ENCODE measurements around the gene EEF1G. TPM values are rescaled to one million over a fixed set of nuclear protein-coding genes. Genes with fewer than 3 reads are reported as not detected.
A peak's percentile ranks its signal among the peaks of the same experiment; 100 is the strongest.

Gene EEF1G
- total and polyA plus RNA-seq, 9 of the 15 experiments (the other 6 are each of a cell fraction or from before 2014, with no cell fraction given), result 985 to 2,349 (median 2,035) TPM

DNA sequence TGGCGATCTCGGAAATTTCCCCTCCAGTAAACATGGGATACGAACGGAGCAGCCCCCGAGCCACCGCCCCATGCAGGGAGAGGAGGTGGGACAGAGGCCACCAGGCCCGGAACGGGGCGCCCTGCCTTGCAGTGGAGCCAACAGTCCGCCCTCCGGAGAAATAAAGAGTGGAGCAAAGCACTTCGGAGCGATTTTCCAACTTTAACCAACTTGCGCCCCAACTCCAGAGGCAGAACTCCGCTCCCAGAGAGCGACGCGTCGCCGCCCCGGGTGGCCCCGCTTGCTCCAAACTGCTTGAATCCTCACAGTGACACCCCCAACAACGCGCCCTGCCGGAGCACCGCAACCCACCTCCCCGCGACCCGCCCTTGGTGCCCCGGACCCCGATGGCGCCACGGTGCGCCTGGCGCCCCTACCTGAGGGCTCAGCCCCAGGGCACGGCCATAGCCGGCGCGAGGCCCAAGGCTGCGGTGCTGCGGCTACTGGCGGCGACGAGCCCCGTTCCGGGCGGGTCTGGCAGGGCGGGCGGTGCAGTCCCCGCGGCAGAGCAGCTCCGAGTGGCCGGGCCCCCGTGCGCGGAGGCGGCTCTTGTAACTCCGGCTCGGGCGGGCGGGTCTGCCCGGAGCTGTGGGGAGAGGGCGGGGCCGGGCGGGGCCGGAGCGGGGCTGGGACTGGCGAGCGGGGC lies 27.3 kb downstream of the EEF1G start, which contains the start of gene AHNAK (continued):
- TF ChIP-seq, protein P1, sequence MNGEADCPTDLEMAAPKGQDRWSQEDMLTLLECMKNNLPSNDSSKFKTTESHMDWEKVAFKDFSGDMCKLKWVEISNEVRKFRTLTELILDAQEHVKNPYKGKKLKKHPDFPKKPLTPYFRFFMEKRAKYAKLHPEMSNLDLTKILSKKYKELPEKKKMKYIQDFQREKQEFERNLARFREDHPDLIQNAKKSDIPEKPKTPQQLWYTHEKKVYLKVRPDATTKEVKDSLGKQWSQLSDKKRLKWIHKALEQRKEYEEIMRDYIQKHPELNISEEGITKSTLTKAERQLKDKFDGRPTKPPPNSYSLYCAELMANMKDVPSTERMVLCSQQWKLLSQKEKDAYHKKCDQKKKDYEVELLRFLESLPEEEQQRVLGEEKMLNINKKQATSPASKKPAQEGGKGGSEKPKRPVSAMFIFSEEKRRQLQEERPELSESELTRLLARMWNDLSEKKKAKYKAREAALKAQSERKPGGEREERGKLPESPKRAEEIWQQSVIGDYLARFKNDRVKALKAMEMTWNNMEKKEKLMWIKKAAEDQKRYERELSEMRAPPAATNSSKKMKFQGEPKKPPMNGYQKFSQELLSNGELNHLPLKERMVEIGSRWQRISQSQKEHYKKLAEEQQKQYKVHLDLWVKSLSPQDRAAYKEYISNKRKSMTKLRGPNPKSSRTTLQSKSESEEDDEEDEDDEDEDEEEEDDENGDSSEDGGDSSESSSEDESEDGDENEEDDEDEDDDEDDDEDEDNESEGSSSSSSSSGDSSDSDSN (IDR thresholded peaks at IDR 0.05; ENCODE audit: borderline replicate concordance in 1 of 2, low read depth in 2 of 2, low read length in 2 of 2), result peak; percentile 98 to 99
- TF ChIP-seq, protein P2, sequence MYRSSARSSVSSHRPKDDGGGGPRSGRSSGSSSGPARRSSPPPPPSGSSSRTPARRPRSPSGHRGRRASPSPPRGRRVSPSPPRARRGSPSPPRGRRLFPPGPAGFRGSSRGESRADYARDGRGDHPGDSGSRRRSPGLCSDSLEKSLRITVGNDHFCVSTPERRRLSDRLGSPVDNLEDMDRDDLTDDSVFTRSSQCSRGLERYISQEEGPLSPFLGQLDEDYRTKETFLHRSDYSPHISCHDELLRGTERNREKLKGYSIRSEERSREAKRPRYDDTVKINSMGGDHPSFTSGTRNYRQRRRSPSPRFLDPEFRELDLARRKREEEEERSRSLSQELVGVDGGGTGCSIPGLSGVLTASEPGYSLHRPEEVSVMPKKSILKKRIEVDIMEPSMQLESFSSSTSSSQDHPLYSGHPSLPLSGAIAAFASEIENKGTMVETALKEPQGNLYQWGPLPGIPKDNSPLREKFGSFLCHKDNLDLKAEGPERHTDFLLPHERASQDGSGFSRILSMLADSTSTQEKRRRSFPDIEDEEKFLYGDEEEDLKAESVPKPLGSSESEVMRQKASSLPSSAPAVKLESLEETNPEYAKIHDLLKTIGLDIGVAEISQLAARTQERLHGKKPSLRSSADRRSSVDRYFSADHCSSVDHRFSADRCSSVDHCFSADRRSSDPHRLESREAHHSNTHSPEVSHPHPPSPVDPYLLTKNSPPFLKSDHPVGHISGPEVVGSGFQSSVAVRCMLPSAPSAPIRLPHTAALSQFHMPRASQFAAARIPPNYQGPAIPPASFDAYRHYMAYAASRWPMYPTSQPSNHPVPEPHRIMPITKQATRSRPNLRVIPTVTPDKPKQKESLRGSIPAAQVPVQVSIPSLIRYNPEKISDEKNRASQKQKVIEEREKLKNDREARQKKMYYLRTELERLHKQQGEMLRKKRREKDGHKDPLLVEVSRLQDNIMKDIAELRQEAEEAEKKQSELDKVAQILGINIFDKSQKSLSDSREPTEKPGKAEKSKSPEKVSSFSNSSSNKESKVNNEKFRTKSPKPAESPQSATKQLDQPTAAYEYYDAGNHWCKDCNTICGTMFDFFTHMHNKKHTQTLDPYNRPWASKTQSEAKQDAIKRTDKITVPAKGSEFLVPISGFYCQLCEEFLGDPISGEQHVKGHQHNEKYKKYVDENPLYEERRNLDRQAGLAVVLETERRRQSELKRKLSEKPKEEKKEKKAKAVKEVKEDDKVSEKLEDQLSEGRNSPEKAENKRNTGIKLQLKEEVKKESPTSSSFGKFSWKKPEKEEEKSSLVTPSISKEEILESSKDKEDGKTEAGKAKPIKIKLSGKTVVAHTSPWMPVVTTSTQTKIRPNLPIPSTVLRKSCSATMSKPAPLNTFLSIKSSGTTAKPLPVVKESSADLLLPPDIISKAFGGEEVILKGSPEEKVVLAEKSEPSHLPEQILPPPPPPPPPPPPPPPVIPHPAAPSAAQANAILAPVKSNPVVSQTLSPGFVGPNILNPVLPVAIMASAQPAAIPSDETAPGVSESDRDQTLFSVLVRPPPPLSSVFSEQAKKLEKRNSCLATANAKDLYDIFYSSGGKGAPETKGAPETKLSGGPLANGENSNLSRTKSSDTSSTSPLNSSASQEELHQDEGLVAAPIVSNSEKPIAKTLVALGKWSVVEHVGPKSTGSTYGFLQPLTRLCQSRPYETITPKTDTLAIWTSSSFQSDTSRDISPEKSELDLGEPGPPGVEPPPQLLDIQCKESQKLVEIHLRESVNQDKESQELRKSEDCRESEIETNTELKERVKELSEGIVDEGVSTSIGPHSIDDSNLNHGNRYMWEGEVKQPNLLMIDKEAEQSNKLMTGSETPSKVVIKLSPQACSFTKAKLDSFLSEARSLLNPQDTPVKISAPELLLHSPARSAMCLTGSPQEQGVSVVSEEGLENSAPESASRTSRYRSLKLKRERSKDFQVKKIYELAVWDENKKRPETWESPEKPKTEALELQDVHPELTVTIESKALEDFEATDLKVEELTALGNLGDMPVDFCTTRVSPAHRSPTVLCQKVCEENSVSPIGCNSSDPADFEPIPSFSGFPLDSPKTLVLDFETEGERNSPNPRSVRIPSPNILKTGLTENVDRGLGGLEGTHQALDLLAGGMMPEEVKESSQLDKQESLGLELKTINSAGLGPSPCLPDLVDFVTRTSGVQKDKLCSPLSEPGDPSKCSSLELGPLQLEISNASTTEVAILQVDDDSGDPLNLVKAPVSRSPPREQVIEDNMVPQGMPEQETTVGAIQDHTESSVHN (IDR thresholded peaks at IDR 0.05; ENCODE audit: borderline replicate concordance in 1 of 2, low read depth in 1 of 2), result no peak
- TF ChIP-seq RBFOX2 (IDR thresholded peaks at IDR 0.05; ENCODE audit: low read depth, low read length) (peak; percentile 77), CHD4 (IDR thresholded peaks at IDR 0.05; ENCODE audit: insufficient read depth, insufficient replicate concordance, low read depth, low read length, poor library complexity, severe bottlenecking) (no peak), GATAD2A (IDR thresholded peaks at IDR 0.05) (no peak), FUS (optimal IDR thresholded peaks at IDR 0.05; ENCODE audit: low read depth, low read length) (no peak), NUFIP1 (IDR thresholded peaks at IDR 0.05; ENCODE audit: partially characterized antibody) (no peak), FOXM1 (IDR thresholded peaks at IDR 0.05; ENCODE audit: low read depth) (no peak), FOXM1 (CRISPR knock-in tag; IDR thresholded peaks at IDR 0.05; ENCODE audit: low read depth) (no peak), LEF1 (IDR thresholded peaks at IDR 0.05) (no peak), ETV1 (tag; conservative IDR thresholded peaks at IDR 0.05; ENCODE audit: low read depth) (no peak)
- TF ChIP-seq, protein P3, sequence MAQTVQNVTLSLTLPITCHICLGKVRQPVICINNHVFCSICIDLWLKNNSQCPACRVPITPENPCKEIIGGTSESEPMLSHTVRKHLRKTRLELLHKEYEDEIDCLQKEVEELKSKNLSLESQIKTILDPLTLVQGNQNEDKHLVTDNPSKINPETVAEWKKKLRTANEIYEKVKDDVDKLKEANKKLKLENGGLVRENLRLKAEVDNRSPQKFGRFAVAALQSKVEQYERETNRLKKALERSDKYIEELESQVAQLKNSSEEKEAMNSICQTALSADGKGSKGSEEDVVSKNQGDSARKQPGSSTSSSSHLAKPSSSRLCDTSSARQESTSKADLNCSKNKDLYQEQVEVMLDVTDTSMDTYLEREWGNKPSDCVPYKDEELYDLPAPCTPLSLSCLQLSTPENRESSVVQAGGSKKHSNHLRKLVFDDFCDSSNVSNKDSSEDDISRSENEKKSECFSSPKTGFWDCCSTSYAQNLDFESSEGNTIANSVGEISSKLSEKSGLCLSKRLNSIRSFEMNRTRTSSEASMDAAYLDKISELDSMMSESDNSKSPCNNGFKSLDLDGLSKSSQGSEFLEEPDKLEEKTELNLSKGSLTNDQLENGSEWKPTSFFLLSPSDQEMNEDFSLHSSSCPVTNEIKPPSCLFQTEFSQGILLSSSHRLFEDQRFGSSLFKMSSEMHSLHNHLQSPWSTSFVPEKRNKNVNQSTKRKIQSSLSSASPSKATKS (CRISPR knock-in tag; IDR thresholded peaks at IDR 0.05), result no peak
- TF ChIP-seq, protein P4, sequence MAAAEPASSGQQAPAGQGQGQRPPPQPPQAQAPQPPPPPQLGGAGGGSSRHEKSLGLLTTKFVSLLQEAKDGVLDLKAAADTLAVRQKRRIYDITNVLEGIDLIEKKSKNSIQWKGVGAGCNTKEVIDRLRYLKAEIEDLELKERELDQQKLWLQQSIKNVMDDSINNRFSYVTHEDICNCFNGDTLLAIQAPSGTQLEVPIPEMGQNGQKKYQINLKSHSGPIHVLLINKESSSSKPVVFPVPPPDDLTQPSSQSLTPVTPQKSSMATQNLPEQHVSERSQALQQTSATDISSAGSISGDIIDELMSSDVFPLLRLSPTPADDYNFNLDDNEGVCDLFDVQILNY (CRISPR knock-in tag; IDR thresholded peaks at IDR 0.05), result 0 out of 2 replicates have a peak, but pooled peaks have one; percentile 50

All from K562 (cell line).